GM12865 (cell line): ENCODE measurements around the gene STK33.

ENCODE experiments used
- DNase-seq: peaks from one replicate; pipeline ENCODE4 v3.0.0; 2010; ENCODE audit warnings: low read depth
- H3K4me3 ChIP-seq: 2 replicates; pipeline ENCODE4 v1.5.1; 2011; ENCODE audit warnings: mild to moderate bottlenecking, low read depth, low read length, control low read depth
- CTCF ChIP-seq: IDR thresholded peaks from 2 replicates; pipeline ENCODE4 v1.5.1; 2011; ENCODE audit warnings: low read length, control low read depth, low read depth, inconsistent platforms; ENCODE audit not compliant: insufficient read depth; ENCODE audit errors: missing control alignments

Gene STK33

DNA sequence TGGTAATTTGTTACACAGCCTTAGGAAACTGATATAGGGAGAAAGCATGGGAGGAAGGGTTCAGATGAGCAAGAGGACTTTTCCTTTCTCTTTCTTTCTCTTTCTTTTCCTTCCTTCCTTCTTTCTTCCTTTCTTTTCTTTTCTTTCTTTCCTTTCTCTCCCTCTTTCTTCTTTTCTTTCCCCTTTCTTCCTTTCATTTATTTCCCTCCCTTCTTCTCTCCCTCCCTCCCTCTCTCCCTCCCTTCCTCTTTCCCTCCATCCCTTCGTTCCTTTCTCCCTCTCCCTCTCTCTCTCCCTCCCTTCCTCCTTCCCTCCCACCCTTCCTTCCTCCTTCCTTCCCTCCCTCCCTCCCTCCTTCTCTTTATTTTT is 222.5 kb downstream of the STK33 start:
- no peak overlapping the region for H3K4me3 ChIP-seq
- no peak for DNase-seq
- no peak for TF ChIP-seq CTCF

DNA sequence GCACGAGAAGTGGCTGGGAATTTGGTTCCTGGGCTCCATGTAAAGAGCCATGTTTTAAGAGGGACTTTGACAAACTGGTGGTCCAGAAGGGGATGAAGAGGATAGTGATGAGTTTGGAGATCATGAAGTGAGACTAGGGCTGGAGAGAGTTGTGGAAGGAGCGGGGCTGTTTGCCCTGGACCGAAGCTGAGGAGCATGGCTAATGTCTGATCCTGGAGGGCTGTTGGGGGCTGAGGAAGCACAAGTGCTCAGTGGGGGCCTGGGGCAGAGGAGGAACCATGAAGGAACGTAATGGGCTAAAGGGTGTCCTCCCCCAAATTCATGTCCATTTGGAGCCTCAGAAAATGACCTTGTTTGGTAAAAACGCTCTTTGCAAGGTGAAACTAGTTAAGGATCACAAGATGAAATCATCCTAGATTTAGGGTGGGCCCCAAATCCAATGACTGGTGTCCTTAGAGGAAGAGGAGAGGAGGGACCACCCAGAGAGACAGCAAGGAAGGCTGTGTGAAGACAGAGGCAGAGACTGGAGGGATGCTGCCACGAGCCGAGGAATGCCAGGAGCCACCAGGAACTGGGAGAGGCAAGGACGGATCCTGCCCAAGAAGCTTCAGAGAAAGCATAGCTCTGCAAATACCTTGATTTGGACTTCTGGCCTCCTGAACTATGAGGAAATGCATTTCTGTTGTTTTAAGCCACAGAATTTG is 223.1 kb downstream of the STK33 start:
- DNase-seq = no peak
- no peak for TF ChIP-seq CTCF
- H3K4me3 ChIP-seq = no peak overlapping the region

DNA sequence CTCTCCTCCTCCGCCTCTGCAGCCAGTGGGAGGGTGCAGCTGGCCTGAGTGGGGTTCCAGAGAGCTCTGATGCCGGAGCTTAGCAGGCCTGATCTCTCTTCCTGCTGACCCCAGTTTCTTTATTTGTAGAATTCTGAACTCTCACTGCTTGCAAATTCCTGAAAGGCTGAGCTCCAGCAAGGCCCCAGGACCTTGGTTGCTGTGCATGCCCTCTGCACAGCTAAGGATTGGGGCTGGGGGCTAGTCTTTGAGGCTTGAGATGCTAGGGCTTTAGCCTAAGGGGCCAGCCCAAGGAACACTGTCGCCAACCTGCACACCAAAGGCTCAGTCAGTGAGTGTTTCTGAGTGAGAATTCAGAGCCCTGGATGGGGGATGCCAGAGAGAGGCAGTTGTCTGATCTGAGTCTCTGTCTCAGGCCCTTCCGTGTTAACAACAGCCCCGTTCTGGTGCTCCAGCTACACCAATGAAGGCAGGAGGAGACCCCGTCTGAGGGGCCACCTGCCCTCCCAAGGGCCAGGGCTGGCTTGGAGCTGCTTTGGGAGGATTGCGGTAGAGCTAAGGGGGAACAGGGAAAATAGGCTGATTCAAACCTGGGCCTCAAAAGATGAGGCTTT is 224.3 kb downstream of the STK33 start:
- H3K4me3 ChIP-seq = no peak overlapping the region
- TF ChIP-seq CTCF = no peak
- no peak for DNase-seq

DNA sequence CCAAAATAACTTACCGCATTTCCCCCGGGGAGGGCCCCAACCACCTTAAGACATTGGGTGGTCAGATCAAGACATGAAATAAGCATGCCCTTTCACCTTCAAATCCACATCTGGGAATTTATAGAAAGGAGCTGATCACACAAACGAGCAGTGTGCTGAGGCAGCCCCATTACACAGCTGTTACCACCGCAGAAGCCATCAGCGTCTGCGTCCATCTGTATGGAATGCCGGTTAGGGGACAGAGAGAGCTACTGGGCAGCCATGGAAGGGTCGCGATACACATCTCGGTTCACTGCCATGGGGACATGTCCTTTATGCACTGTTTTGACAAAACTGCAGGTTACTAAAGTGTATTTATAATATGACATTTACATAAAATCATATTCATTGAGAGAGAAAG is 225.3 kb downstream of the STK33 start:
- no peak overlapping the region for H3K4me3 ChIP-seq
- DNase-seq = no peak

DNA sequence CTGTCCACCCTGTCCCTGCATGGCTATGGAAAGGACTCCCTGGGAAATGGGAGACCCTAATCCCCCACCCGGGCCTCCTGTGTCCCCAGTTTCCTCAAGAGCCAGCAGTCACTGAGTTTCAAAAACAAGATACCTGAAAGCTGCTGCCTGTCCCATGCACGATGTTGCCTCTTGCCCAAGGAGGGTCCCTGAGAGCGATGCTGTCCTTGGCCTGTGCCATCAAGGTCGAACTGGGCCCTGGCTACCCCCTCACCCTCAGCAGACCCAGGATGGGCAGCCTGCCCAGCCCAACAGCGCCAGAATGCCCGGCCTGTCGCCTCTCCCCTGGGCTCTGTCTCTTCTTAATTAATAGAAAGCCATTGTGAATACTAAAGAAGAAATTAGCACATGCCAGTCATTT is 225.8 kb downstream of the STK33 start:
- H3K4me3 ChIP-seq = no peak overlapping the region
- no peak for TF ChIP-seq CTCF
- no peak for DNase-seq

More for the DNA sequence above, 225.3 kb downstream of the STK33 start:
- TF ChIP-seq CTCF = no peak

DNA sequence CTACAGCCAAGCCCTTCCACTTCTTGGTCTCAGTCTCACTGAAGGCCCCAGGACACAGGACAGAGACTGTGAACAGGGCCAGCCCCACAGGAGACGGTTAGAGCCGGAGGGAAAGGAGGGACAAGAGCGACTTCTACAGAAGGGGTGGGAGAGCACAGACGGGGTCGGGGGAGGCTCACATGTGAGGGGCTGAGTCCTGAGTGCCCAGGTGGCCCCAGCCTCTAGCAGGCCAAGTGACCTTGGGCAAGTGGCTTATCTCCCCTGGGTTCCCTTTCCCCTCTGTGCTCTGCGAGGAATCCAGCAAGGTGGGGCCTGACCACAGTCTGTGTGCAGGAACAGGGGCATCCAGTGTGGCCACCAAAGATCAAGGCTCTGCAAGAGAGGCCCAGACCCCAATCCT is 227.7 kb downstream of the STK33 start:
- DNase-seq = no peak
- no peak for TF ChIP-seq CTCF

More for the DNA sequence above, 227.7 kb downstream of the STK33 start:
- no peak overlapping the region for H3K4me3 ChIP-seq
